Esophagus (tissue), 2 donors: Measurements from ENCODE around the gene C1orf87. TPM values are rescaled to one million over a fixed set of nuclear protein-coding genes. Genes with fewer than 3 reads are reported as not detected.

ENCODE experiments used
- H3K27ac ChIP-seq, 2 donors: one replicate each; pipeline ENCODE4 v1.5.1; 2013; ENCODE audit warnings: low read depth in 2 of 2, mild to moderate bottlenecking in 2 of 2, inconsistent platforms in 1 of 2, low read length in 1 of 2, moderate library complexity in 1 of 2
- H3K27me3 ChIP-seq, 2 donors: one replicate each; pipeline ENCODE4 v1.6.1; 2013; ENCODE audit warnings: low read length in 2 of 2, control low read depth in 1 of 2, mild to moderate bottlenecking in 1 of 2; ENCODE audit not compliant: insufficient read depth in 2 of 2, control insufficient read depth in 1 of 2
- H3K36me3 ChIP-seq, 2 donors: one replicate each; pipeline ENCODE4 v1.6.1; 2013; ENCODE audit warnings: low read length in 1 of 2; ENCODE audit not compliant: control insufficient read depth in 2 of 2, insufficient read depth in 2 of 2
- H3K4me1 ChIP-seq, 2 donors: one replicate each; pipeline ENCODE4 v1.6.1; 2013; ENCODE audit warnings: low read length in 1 of 2; ENCODE audit not compliant: control insufficient read depth in 2 of 2, insufficient read depth in 2 of 2
- H3K4me3 ChIP-seq, 2 donors: one replicate each; pipeline ENCODE4 v1.5.1; 2013; ENCODE audit warnings: low read length in 2 of 2, mild to moderate bottlenecking in 2 of 2, low read depth in 1 of 2, moderate library complexity in 1 of 2
- H3K9me3 ChIP-seq, 2 donors: one replicate each; pipeline ENCODE4 v1.6.1; 2013; ENCODE audit warnings: mild to moderate bottlenecking in 2 of 2, low read depth in 1 of 2, low read length in 1 of 2, moderate library complexity in 1 of 2; ENCODE audit not compliant: control insufficient read depth in 2 of 2, insufficient read depth in 1 of 2
- whole genome bisulfite sequencing, 2 donors: extraction: QIAGEN DNeasy Blood & Tissue Kit; methylation state at CpG; one replicate each; pipeline ENCODE4 v1.1.7; 2013; 5-methylcytosine and 5-hydroxymethylcytosine counted together
- polyA plus RNA-seq, 2 donors: library from polyadenylated mRNA; stranded (reverse); fragments of 200-250 nt; gene quantifications; one replicate each; pipeline ENCODE4 v1.2.3, GENCODE V29; 2013
- donor health status: healthy with polysubstance abuse.
- donor health status: Bipolar disorder and iron deficiency.

Gene C1orf87
- polyA plus RNA-seq, 2 donors = not detected

DNA sequence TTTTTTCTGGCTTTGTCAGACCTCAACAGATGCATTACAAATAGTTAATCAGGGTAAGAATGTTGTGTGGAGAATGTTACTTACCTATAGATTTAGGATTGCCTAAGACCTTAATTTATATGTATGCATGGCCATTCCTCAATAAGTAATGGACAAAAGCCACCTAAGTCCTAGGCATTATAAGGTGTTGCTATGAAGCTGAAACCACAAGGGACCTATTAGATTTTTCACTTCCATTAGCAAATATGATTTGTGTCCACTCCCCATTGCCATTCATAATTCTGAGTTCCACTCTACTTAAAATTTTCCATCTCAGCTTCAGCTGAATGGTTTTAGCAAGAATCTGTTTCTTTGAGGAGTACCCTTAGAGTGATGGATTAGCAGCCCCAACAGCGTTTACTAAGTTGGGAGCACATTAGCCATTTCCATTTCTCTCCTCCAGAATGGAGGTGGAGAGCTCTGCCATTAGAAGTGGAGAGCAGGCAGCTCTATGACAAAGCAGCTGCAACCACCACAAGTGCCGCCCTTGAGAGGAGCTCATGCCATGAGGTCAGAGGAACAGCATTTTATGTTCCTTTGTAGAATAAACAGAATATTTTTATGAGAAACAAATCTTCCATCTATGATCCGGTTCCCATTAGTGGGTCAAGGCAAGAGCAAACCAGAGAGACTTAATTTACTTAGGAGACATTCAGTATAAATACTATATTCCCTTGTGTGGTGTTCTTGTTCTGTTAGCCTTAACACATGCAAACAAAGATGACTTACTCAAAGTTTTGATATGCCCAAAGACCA is 28.9 kb upstream of the C1orf87 start:
- Histone ChIP-seq H3K27me3 (no peaks in the 10 kb centered on the region), H3K36me3 (no peaks in the 10 kb centered on the region), H3K4me1 (no peaks in the 10 kb centered on the region), H3K9me3 (no peaks in the 10 kb centered on the region), H3K27ac (no peak overlapping the region), H3K4me3 (no peak overlapping the region)
- 59 to 64% methylated on average over 3 of the region's 3 CpGs for WGBS, 2 donors

DNA sequence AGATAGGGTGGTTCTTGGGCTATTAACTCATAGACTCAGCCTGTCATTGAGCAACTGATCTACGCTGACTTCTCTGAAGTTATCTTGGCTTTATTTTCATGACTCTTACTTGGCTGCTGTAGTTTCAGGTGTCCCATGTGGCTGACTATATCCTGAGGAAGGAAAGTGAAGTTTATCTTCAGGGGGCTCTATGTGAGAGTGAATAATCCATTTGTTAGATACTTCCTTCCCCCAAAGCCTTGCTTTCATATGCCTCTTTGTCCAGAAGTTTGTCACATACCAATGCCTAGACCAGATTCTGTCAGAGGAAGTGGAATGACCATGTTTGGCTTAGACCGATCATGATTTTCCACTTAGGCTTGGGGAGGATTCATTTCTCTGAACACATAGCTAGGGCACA is 27.9 kb upstream of the C1orf87 start:
- H3K27me3 ChIP-seq = no peaks in the 10 kb centered on the region
- WGBS, 2 donors = 82 to 89% methylated on average over 2 of the region's 2 CpGs
- H3K4me3 ChIP-seq = no peak overlapping the region
- no peaks in the 10 kb centered on the region for H3K4me1 ChIP-seq
- H3K27ac ChIP-seq = no peak overlapping the region
- no peaks in the 10 kb centered on the region for H3K36me3 ChIP-seq
- no peaks in the 10 kb centered on the region for H3K9me3 ChIP-seq

DNA sequence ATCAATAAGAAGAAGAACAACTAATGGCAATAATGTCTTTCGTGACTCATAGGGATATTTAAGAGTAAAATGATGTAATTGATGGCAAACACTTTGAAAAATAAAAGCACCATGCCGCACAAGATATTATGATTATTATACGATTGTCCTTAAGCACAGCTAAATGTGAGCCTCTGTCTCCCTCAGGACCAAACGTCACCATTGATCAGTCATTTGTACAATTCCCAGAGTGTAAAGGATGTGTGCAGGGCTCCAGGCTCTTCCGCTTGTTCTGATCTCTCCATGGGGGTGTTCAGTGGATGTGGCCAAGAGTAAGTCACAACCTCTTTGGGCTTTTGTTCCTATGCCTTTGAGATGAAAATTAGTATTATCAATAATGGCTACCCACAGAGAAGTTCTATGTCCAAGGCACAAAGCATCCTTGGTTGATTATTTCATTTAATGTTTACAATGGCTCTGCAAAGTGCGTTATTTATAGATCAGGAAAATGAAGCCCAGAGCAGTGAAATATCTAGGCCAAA is 17.7 kb upstream of the C1orf87 start:
- no peaks in the 10 kb centered on the region for H3K27me3 ChIP-seq
- no peaks in the 10 kb centered on the region for H3K36me3 ChIP-seq
- no peak overlapping the region for H3K27ac ChIP-seq
- H3K4me3 ChIP-seq = no peak overlapping the region
- H3K9me3 ChIP-seq = no peaks in the 10 kb centered on the region
- H3K4me1 ChIP-seq = no peaks in the 10 kb centered on the region
- 84 to 87% methylated on average over 6 of the region's 6 CpGs for WGBS, 2 donors

DNA sequence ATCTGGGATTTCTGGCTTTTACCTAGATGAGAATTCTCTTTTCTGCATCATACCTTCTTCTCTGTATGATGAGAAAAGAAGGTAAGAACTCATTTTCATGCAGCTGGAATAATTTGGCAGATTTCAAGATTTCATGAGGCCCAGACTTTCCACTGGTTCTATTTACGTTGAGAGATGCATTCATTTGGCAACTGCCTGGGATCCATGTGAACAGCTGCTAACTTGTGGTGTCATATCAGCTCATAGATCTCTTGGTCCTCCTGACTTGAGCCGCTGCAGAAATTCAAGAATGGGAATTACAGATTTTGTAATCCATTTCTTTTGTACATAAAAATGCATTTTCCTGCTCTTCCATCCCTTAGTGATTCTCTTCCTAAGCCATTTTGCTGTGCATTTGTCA is 17.1 kb upstream of the C1orf87 start:
- 60 to 71% methylated on average over 2 of the region's 2 CpGs for WGBS, 2 donors
- H3K27me3 ChIP-seq = no peaks in the 10 kb centered on the region
- no peak overlapping the region for H3K27ac ChIP-seq
- no peaks in the 10 kb centered on the region for H3K9me3 ChIP-seq
- H3K4me1 ChIP-seq = no peaks in the 10 kb centered on the region
- H3K36me3 ChIP-seq = no peaks in the 10 kb centered on the region
- H3K4me3 ChIP-seq = no peak overlapping the region

DNA sequence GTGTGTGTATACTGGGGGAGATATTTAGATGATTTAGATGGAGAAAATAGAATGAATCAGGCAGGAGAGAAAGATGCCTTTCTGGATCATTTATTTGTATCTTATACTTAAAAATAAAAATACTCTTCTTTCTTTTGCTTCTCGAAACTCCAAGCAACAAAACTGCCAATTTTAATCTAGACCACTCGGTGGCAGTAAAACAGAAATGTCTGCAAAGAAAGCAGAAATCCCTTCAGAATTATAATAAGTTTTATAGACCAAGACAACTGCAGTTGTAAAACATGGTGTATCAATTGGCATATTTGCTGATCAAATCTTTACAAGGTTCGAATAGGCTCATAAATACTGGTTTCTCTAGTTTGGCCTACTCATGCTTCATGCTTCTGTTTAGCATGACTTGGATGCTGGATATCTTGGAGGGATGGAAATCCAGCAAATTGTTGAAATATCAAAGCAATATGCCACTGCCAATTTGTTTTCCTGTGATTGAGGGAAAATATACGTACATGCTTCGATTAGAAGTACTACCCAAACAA is 15.1 kb upstream of the C1orf87 start:
- no peaks in the 10 kb centered on the region for H3K36me3 ChIP-seq
- H3K4me1 ChIP-seq = no peaks in the 10 kb centered on the region
- H3K27ac ChIP-seq = no peak overlapping the region
- H3K27me3 ChIP-seq = no peaks in the 10 kb centered on the region
- H3K9me3 ChIP-seq = no peaks in the 10 kb centered on the region
- no peak overlapping the region for H3K4me3 ChIP-seq
- 75 to 79% methylated on average over 5 of the region's 5 CpGs for WGBS, 2 donors

DNA sequence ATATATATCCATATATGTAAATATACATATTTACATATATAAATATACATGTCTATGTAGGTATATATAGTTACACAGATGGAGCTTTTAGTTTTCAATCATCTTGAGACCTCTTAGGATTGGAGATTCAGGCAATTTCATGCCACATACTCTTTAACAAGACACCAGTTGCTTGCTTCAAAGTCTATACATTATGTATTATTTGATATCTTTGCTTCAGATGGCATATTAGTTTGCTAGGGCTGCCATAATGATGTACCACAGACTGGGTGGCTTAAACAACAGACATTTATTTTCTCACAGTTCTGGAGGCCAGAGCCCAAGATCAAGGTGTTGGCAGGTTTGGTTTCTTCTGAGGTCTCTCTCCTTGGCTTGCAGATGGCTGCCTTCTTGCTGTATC is 14.1 kb upstream of the C1orf87 start:
- Histone ChIP-seq H3K36me3 (no peaks in the 10 kb centered on the region), H3K27ac (no peak overlapping the region), H3K27me3 (no peaks in the 10 kb centered on the region), H3K4me1 (no peaks in the 10 kb centered on the region), H3K4me3 (no peak overlapping the region), H3K9me3 (no peaks in the 10 kb centered on the region)

DNA sequence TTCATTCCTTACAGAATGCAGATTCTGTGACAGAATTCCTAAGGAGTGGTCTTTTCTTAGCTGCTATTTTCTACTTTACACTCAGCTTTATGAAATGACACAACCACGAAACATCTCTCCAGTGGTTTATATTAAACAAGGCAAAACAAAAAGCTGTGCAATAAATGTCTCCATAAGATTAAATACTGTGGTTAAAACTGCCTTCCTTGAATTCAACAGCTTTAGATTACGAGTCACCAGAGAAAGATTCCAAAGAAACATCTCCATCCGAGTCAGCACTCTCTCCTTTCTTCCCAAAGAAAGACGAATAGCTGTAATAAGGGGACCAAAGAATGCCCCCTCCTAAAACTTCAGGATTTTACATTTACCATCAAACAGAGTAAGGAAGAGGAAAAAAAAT is 4.6 kb upstream of the C1orf87 start:
- H3K36me3 ChIP-seq = no peaks in the 10 kb centered on the region
- H3K9me3 ChIP-seq = no peaks in the 10 kb centered on the region
- no peak overlapping the region for H3K4me3 ChIP-seq
- no peaks in the 10 kb centered on the region for H3K4me1 ChIP-seq
- WGBS, 2 donors = 71 to 72% methylated on average over 4 of the region's 4 CpGs
- H3K27me3 ChIP-seq = peaks cover 0 to 2% of the 10 kb centered on the region in 2 donors
- H3K27ac ChIP-seq = no peak overlapping the region

DNA sequence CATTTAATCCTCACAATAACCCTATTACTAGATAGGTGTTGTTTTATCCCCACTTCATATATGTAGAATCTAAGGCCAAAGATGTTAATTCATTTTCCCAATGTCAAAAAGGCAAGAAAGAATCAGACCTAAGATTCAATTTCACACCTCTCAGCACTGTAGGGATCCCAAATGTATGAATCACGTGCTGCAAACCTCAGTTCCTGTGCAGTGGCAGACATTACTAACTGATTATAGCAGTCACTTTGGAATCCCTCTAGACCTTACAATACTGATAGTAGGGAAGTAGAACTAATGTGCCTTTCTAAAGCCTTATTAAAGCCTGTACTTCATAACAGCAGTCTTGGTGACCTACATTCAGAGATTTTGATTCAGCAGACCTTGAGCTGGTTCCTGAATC is 2.3 kb downstream of the C1orf87 start:
- H3K27me3 ChIP-seq = peaks cover 0 to 2% of the 10 kb centered on the region in 2 donors
- H3K4me1 ChIP-seq = no peaks in the 10 kb centered on the region
- no peaks in the 10 kb centered on the region for H3K9me3 ChIP-seq
- no peaks in the 10 kb centered on the region for H3K36me3 ChIP-seq
- no peak overlapping the region for H3K27ac ChIP-seq
- no peak overlapping the region for H3K4me3 ChIP-seq
- WGBS, 2 donors = 46 to 56% methylated on average over 1 of the region's 1 CpG

DNA sequence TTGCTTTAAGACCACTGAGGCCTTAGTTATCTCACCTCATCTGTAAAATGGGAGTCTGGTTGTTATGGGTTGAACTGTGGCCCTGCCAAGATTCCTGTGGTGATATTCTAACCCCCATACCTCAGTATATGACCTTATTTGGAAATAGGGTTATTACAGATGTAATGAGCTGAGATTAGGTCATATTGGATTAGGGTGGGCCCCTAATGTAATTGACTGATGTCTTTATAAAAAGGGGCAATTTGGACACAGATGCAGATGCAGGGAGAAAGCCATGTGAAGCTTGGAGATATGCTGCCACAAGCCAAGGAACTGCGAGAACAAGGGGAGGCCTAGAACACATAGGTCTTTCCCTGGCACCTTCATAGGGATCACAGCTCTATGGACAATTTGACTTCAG is 3.9 kb downstream of the C1orf87 start:
- Histone ChIP-seq H3K36me3 (no peaks in the 10 kb centered on the region), H3K27me3 (peaks cover 0 to under 1% of the 10 kb centered on the region in 2 donors), H3K27ac (no peak overlapping the region), H3K9me3 (no peaks in the 10 kb centered on the region), H3K4me3 (no peak overlapping the region), H3K4me1 (no peaks in the 10 kb centered on the region)
- 95 to 100% methylated on average over 1 of the region's 1 CpG for WGBS, 2 donors
